Sciatic nerve (tissue), 2 donors: ENCODE data around the gene ZNF132. TPM values are rescaled to one million over a fixed set of nuclear protein-coding genes. Genes with fewer than 3 reads are reported as not detected.
A peak's percentile ranks its signal among the peaks of the same experiment; 100 is the strongest.
"Not testable (repeated sequence)": the region's sequence is repeated elsewhere in the genome, so short reads cannot be mapped to it uniquely, and the experiment has no call there.

Experiments
- ATAC-seq: fragments of 200-7000 bp; cut with Tn5 transposase; one replicate; pipeline ENCODE4 v1.9.1; 2020; ENCODE audit warnings: mild to moderate bottlenecking, moderate library complexity
- DNase-seq: peaks from one replicate; pipeline ENCODE4 v3.0.0-alpha.2; 2020; ENCODE audit warnings: low spot score
- intact Hi-C: fragments of 100-400 bp; cut with DNase I; formaldehyde crosslinking; loops from one replicate; pipeline ENCODE4 v1.14.2; 2022
- total RNA-seq: library from RNA; stranded (reverse); fragmentation: NEBNext Ultra II Directional; extraction: Animal tissue kit (Norgen Biotek cat#: 25700); gene quantifications from one replicate; pipeline ENCODE4 v1.2.1, GENCODE V29; 2021
- donor health status: DM: no; HTN: no; CAD: no.
- donor health status: DM: no; HTN: no; CAD: no.

Gene ZNF132
- 6.1 TPM for total RNA-seq

DNA sequence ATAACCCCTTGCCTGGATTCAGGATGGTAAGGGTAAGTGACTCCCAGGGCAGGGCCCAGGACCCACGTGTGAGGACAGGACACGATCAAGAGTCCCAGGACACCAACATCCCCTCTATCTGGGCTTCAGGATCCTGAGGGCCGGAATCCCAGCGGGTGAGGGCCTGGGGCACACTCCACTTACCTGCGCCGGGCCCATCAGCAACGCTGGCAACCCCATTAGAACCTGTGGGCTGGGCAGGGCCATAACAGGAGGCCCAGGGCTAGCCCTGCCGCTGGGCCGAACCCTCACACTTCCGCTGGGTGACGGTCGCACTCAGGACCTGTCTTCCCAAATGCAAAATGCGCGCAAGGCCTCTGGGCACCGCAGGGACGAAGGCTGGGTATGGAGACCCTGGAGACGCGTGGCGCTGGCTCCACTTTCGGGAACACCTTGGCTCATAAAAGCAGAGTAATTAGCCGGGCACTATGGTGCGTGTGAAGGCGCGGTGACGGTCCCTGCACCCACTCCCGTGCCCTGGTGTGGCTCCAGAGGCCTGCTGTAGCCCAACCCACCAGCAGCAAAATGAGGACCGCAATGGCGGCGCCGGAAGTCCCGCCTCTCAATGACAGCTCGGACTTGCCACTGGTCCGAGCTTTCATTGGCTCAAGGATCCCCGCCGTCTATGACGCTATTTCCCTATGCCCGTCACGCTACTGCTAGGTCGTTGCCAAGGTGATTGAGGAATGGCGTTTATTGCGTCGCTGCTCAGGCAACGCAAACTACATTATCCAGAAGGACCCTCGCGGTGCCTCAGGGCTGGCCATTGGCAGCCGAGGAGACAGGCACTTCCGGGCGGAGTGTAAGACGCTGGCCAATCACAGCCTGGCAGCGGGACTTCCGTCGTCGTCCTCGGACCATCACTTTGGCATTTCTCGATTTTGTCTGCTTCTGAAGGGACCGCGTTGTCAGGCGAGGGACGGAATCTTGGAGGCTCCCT is at the start of gene ZNF132:
TSS of gene ZNF132 (minus strand) at position 578 of the 979 bp plus-strand sequence. CDS start at position 246, 332 bp downstream.
- intact Hi-C loops = no loop called here
- DNase-seq = peak; percentile 96
- ATAC-seq = peak; percentile 99

DNA sequence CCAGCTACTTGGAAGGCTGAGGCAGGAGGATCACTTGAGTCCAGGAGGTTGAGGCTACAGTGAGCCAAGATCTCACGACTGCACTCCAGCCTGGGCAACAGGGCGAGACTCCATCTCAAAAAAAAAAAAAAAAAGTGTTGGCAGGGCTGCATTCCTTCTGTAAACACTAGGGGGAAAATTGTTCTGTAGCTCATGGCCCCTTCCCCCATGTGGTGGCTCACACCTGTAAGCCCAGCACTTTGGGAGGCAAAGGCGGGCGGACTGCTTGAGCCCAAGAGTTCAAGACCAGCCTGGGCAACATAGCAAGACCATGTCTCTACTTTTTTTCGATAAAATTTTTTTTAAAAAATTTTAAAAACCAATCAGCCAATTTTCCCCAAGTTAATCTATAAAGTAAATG is 44.4 kb upstream of the ZNF132 start:
- intact Hi-C loops, DNase-seq, ATAC-seq: not testable (repeated sequence)

DNA sequence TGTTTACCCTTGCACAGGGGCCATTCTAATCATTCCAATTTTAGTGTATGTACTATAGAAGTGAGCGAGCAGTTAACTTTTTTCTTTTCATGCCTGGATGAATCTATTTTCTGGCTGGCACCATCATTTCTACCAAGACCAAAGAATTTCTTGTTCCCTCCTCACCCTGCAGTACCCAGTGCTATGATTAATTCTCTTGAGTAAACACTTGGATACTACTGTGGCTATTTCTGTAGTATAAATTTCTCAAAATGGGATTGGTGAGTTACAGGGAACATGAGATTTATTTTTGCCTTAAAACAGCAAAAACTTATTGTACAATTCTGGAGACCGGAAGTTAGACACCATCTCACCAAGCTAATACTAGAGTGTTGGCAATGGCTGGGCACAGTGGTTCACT is 43.8 kb upstream of the ZNF132 start:
- DNase-seq = no peak

DNA sequence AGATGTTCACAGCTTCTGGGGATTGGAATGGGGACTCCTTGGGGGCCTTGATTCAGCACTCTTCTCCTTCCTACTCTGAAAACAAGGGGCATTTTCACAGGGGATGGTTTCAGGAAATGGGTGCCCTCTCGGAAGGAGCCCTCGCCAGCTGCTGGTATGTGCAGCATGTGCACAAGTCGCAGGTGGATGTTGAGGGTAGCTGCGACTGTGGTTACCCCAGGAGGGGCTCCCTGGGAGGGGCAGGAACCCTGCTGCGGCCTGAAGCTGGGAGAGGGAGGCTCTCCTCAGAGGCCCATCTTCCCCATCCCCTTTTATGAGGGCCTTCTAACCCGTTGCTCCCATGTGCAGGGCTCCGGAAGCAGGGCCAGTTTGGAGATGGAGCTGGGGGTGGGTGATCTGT is 42.4 kb upstream of the ZNF132 start:
- ATAC-seq (no peak), DNase-seq (no peak)
- intact Hi-C loops = no loop called here

More for the DNA sequence above, 43.8 kb upstream of the ZNF132 start:
- no peak for ATAC-seq
- intact Hi-C loops = no loop called here

DNA sequence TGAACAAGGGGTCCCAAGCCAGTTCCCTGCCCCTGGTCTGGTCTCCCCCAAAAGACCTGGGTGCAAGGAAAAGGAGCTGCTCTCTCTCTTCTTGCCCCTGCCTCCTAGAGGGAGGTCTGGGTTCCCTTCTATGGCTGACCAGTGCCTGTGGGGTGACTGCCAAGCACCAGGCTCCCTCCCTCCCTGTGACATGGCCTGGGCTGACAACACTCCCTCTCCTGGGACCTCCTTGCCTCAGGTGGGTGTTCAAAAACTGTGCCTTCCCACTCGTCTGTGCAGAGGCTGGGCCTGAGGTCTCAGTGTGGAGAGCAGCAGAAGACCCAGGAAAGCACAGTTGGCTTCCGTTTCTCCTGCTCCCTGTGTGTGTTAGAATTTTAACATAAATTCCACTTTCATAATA is 40.9 kb upstream of the ZNF132 start:
- DNase-seq (no peak), ATAC-seq (no peak)
- intact Hi-C loops = no loop called here

DNA sequence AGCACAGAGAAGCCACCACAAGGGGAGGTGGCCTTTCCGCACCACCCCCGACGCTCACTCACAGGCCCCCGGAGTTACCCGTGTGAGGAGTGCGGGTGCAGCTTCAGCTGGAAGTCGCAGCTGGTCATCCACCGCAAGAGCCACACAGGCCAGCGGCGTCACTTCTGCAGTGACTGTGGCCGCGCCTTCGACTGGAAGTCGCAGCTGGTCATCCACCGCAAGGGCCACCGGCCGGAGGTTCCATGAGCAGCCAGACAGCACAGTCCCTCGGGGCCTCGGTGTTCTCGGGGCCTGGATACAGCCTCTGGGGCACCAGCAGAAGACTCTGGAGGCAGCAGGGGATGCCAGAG is 40.5 kb upstream of the ZNF132 start:
- no peak for DNase-seq
- intact Hi-C loops = no loop called here
- no peak for ATAC-seq

DNA sequence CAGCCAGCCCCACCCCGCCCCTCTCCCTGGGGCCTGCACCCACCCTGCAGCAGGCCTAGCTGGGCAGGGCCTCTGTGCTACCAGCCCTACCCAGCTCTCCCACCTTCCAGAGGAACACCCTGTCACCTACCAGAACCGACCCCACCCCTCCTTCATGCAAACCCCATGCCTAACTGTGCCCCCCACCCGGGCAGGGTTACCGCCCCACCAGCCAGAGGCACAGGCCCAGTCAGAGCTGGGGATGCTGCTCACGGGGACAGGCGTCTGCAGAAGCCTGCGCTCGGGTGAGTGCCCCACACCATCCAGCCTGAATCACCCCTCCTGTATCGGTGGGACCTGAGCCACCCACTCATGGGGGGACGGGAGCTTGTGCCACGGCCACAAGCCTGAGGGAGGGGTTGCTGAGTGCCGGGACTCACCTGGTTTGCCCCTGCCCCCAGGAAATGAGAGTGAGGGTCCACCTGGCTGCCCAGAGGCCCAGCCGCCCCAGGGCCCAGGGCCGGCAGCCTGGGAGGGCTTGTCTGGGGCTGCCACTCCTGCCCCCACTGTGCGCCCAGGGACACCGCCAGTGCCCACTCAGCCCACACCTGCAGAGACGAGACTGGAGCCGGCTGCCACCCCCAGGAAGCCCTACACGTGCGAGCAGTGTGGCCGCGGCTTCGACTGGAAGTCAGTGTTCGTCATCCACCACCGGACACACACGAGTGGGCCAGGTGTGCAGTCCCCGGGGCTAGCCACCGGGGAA is 40.0 kb upstream of the ZNF132 start:
- no peak for ATAC-seq
- no peak for DNase-seq
- intact Hi-C loops = no loop called here

DNA sequence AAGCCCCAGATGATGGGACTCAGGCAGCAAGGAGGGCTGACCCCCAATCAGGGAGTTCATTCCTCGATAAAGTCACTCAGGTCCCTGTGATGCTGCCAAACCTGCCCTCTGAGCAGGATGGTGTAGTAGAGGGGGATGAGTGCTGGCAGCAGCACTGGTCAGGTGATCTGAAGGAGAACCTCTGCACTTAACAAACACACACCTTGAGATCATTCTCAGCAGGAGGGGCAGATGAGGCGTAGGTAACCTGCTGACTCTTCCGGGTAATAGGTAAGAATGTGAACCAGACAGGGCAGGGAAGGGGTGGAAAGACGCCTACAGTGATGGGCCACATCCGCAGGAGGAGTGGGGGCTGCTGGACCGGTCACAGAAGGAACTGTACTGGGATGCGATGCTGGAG is 39.4 kb upstream of the ZNF132 start:
- no peak for DNase-seq
- intact Hi-C loops = no loop called here

DNA sequence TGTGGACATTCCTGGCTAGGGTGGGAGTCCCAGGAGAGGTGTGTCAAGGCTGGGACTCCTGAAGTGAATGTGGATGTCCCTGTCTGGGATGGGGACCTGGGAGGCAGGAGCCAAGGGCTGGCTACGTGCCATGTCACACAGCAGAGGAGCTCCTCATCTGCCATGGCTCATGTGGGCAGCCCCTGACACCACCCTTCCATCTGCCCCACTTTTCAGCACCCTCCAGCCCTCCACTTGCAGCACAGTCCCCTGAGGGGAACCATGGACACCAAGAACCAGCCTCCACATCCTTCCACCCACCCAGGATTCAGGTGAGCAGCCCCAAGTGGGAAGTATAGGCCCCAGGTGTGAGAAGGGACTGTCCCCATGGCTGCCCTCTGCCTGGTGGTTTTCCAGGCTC is 37.9 kb upstream of the ZNF132 start:
- no peak for DNase-seq
- no peak for ATAC-seq
- intact Hi-C loops = no loop called here

More for the DNA sequence above, 39.4 kb upstream of the ZNF132 start:
- no peak for ATAC-seq

DNA sequence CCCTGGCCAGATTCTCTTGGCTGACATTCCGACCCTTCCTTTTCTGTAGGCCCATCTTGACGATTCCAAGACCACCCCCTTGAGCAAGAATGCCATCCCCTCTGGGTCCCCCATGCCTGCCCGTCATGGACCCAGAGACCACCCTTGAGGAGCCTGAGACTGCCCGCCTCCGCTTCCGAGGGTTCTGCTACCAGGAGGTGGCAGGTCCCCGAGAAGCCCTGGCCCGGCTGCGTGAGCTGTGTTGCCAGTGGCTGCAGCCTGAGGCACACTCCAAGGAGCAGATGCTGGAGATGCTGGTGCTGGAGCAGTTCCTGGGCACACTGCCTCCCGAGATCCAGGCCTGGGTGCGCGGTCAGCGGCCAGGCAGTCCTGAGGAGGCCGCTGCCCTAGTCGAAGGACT is 37.2 kb upstream of the ZNF132 start:
- intact Hi-C loops = no loop called here
- ATAC-seq (no peak), DNase-seq (no peak)

DNA sequence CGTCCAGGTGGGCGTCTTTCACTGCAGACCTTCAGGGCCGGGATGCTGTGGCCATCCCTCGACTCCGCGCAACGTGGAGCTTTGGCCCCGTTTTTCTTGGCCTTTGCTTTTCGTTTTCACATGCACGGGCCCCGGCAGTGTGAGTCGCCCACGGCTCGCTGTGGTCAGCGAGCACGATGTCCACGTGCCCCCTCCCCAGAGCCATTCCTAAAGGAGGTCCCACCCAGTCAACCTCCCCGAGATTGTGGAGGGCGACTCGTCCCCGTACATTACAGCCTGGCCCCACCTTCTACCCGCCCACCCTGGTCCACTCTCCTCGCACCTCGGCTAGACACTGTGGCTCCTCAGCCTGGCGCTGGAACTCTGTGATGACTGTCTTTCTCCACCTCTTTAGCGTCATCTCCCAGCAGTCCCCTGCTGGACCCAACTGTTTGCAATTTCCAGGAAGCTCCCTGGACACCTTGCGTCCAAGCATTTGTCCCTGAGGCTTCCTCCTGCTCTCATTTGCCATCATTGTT is 36.6 kb upstream of the ZNF132 start:
- DNase-seq (no peak), ATAC-seq (peak; percentile 17)
- intact Hi-C loops = no loop called here

DNA sequence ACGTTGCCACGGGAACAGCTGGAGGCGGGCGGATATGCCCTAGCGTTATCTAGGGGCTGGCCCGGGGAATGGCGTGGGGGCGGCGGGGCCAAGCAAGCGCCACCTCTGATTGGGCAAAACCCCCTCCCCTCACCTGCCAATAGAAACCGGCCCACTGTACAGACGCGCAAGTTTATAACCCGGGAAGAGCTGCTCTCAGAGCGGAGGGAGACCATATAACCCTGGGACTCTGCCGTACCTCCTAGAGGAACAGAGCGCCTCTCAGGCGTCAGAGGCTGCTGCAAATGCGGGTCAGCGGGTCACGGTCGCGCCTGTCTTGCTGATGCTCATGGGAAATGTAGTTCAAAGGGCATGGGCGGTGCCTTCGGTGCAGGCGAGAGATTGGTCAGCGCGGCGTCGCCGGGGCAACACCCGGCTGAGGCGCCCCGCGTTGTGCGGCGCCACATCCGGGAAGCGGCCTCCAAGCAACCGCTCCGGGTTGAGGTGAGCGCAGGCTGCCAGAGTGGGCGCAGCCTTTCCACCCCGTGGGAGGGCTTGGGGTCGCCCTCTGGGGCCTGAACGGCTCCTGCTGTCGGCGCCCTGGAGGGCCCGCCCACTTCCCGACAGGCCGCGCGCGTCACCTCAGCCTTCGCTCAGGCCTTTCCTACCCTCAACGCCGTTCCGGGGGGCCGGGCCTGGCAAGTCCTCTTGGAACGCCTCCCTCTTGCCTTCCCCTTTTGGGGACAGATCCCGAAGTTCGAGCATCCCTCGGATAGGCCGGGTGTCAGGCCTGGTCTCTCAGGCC is 36.0 kb upstream of the ZNF132 start, which contains the start of gene ZNF446:
TSS of gene ZNF446 (plus strand) at position 639 of the 784 bp plus-strand sequence. CDS start 867 bp downstream, outside the sequence.
- intact Hi-C loops = no loop called here
- ATAC-seq = peak; percentile 94
- peak; percentile 97 for DNase-seq

DNA sequence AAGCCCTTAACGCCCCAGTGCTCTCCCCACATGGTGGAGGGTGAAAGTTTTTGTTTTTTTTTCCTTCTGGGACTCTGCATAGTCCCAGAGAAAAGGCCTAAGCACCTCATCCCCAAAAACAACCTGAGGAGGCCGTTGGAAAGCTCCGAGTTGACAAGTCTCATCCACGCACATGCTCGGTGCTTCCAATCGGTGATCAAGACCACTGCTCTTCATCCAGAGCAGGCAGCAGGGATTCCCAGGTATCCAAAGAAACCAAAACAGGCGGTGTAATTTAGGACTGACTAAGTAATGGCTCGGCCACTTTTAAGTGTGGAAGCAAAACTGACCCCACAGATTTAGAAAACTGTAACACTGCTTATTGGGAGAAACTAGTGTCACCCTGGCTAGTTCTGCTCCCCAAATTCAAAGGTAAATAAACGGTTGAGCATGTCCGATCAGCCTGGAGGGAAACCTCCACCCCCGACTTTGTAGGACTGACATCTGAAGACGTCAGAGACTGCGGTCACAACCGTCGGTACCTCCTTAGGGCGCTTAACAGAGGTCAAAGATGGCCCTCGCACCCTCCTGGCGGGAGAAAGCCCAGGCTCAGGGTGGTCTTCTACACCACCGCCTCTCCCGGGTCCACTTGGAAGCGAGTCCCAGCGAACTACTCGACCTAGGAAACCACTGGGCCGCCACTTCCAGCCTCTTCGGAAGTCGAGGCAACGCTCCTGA is 35.2 kb upstream of the ZNF132 start:
- ATAC-seq = no peak
- intact Hi-C loops = no loop called here

DNA sequence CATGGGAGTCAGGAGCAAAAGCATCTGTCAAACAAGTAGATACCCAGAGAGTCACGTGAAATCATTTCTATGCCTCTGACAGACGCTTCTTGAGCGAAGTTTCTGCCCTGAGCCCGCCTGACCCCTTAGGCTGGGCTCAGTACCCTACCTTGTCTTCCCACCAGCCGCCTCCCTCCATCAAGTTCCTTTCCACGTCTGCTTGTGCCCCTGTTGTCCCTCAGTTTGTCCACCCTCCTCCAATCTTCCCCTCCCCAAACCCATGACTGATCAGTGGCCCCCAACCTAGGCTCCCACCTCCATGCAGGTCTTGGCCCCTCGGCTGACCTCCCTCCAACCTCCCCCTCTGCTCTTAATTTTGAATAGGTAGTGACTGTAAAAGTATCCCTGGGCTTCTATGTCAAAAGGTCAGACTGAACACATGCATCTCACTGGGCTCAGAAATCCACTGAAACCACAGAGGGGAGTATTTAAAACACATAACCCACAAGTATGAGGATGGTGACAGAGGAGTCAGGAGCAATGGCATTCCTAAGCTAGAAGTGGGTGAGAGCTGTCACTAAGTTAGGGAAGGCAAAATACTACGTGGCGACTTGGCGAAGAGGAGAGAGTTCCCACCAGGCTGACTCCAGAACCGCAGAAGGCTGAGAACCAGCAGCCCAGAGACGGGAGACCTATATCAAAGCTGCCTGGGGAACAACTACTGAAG is 34.5 kb upstream of the ZNF132 start:
- ATAC-seq = no peak
- intact Hi-C loops = no loop called here
- no peak for DNase-seq

More for the DNA sequence above, 35.2 kb upstream of the ZNF132 start:
- DNase-seq = no peak

DNA sequence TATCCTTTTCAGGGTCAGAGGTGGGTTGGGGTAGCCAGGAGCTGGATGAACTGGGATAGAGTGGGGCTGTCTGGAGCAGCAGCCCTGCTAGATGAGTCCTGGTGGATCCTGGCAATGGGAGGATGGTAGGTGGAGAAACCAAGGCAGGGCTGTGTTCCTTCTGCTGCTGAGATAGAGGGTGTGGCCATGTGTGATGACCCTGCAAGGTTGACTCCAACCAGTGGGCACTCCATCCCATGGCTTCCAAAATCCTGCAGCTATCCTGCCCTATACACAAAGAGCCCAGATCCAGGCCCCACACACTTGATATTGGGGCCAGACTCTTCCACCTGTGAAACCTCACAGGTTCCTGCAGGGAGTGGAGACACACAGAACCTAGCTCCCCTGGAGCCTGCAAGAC is 33.8 kb upstream of the ZNF132 start:
- intact Hi-C loops = no loop called here
- no peak for DNase-seq
- no peak for ATAC-seq

DNA sequence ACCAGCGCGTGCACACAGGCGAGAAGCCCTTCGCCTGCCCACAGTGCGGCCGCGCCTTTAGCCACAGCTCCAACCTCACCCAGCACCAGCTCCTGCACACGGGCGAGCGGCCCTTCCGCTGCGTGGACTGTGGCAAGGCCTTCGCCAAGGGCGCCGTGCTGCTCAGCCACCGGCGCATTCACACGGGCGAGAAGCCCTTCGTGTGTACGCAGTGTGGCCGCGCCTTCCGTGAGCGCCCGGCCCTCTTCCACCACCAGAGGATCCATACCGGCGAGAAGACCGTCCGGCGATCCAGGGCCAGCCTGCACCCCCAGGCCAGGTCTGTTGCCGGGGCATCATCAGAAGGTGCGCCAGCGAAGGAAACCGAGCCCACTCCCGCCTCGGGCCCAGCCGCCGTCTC is 31.8 kb upstream of the ZNF132 start:
- ATAC-seq (no peak), DNase-seq (no peak)
- intact Hi-C loops = no loop called here

DNA sequence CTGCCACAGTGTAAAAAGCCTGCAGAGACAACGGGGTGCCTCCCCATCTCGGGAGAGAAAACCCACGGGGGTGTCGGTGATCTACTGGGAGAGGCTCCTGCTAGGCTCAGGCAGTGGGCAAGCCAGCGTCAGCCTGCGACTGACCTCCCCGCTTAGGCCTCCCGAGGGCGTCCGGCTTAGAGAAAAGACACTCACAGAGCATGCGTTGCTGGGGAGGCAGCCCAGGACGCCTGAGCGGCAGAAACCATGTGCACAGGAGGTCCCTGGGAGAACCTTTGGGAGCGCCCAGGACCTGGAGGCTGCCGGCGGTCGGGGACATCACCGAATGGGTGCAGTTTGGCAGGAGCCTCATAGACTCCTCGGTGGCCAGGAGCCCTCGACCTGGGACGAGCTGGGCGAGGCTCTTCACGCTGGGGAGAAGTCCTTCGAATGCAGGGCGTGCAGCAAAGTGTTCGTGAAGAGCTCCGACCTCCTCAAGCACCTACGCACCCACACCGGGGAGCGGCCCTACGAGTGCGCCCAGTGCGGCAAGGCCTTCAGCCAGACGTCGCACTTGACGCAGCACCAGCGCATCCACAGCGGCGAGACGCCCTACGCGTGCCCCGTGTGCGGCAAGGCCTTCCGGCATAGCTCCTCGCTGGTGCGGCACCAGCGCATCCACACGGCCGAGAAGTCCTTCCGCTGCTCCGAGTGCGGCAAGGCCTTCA is 31.0 kb upstream of the ZNF132 start:
- intact Hi-C loops, DNase-seq, ATAC-seq: not testable (repeated sequence)
